Kidney (tissue), 14 donors: ENCODE measurements around the gene ZNF672. TPM values are rescaled to one million over a fixed set of nuclear protein-coding genes. Genes with fewer than 3 reads are reported as not detected.

Source experiments
- DNase-seq, 5 donors: peaks; one replicate each; pipeline ENCODE4 v3.0.0-alpha.2; 2013 to 2020
- FAIRE-seq: peaks from 2 replicates; lab custom pipeline; 2012; peaks lifted over from hg19 to GRCh38; lab: Jason Lieb, UNC
- H3K27ac ChIP-seq, 2 donors: one replicate each; pipeline ENCODE4 v1.7.0; 2013; ENCODE audit warnings: low read depth in 2 of 2, low read length in 2 of 2, inconsistent platforms in 1 of 2
- H3K27me3 ChIP-seq: one replicate; pipeline ENCODE4 v1.7.1; 2013; ENCODE audit warnings: low read length, inconsistent platforms; ENCODE audit not compliant: control insufficient read depth, insufficient read depth
- H3K36me3 ChIP-seq, 3 donors: one replicate each; pipeline versions ENCODE4 v1.7.0 to v1.7.1; 2013; ENCODE audit warnings: low read length in 3 of 3, control low read depth in 1 of 3, inconsistent platforms in 1 of 3; ENCODE audit not compliant: insufficient read depth in 3 of 3, control insufficient read depth in 2 of 3
- H3K4me1 ChIP-seq, 3 donors: one replicate each; pipeline versions ENCODE4 v1.7.0 to v1.7.1; 2013; ENCODE audit warnings: low read length in 3 of 3, inconsistent platforms in 1 of 3, low read depth in 1 of 3; ENCODE audit not compliant: control insufficient read depth in 2 of 3, insufficient read depth in 2 of 3
- H3K4me3 ChIP-seq, 3 donors: one replicate each; pipeline versions ENCODE4 v1.7.0 to v1.8.1; 2013; ENCODE audit warnings: low read length in 3 of 3, control low read depth in 1 of 3, inconsistent platforms in 1 of 3
- H3K9ac ChIP-seq, 3 donors: one replicate each; pipeline versions ENCODE4 v1.7.0 to v1.7.1; 2013; ENCODE audit warnings: low read length in 3 of 3, control low read depth in 1 of 3, inconsistent platforms in 1 of 3
- H3K9me3 ChIP-seq, 3 donors: one replicate each; pipeline versions ENCODE4 v1.7.0 to v1.7.1; 2013; ENCODE audit warnings: low read length in 3 of 3, control low read depth in 1 of 3, inconsistent platforms in 1 of 3; ENCODE audit not compliant: control insufficient read depth in 2 of 3, insufficient read depth in 1 of 3
- intact Hi-C: fragments of 100-400 bp; cut with DNase I; formaldehyde crosslinking; loops from one replicate; pipeline ENCODE4 v1.11.1; 2022
- polyA plus RNA-seq: library from polyadenylated mRNA; stranded (reverse); fragments of 350-450 nt; fragmentation: Illumina TruSeq; extraction: RNeasy Lipid Tissue Mini Kit (QIAGEN cat#74804); gene quantifications from one replicate; pipeline ENCODE4 v1.2.3, GENCODE V29; 2014; ENCODE audit warnings: low read depth, low replicate concordance; ENCODE audit not compliant: insufficient read depth
- total RNA-seq: library from RNA; stranded (reverse); fragmentation: NEBNext Ultra II Directional; extraction: Animal tissue kit (Norgen Biotek cat#: 25700); gene quantifications from one replicate; pipeline ENCODE4 v1.2.1, GENCODE V29; 2021
- TF ChIP-seq, protein P1 (sequence below): IDR thresholded peaks from 3 replicates; pipeline ENCODE4 v1.5.1; 2012; ENCODE audit warnings: mild to moderate bottlenecking, moderate library complexity, borderline replicate concordance; ENCODE audit not compliant: insufficient read depth; ENCODE audit errors: extremely low read depth
- donor health status: control.
- donor health status: control.
- donor health status: control.
- donor health status: control.
- donor health status: control.
- donor health status: DM: yes; HTN: yes; CAD: no.
- donor health status: Normal renal cell carcinoma (clear cell type).

The ZNF672 gene
- total and polyA plus RNA-seq, 2 donors from 2014 or later, result 25.0 to 28.6 TPM

DNA sequence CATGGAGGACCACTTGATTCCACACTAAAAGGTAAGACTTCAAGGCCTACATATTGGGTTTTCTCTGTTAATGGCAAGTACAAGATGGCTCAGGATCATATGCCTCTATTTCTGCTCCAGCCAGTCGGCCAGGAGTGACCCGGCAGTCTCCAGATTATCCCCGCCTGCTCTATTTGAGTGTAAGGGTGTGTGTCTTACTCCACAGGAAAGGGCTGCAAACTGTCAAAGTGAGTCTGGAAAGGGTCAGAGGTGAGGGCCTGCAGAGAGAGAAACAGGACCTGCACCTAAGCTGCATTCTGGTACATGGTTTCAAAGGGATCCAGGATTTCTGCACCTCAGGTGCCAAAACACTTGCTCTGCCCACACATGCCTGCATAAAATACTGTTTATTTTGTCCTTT, 11.6 kb downstream of the ZNF672 start:
- H3K36me3 ChIP-seq, result peaks cover 0 to 37% (median 27%) of the 10 kb centered on the region in 3 donors
- H3K27me3 ChIP-seq, result no peaks in the 10 kb centered on the region
- H3K27ac ChIP-seq, result no peak overlapping the region
- no peak for FAIRE-seq
- no peaks in the 10 kb centered on the region for H3K9me3 ChIP-seq
- H3K4me3 ChIP-seq, result no peak overlapping the region
- H3K9ac ChIP-seq, result no peak overlapping the region
- H3K4me1 ChIP-seq, result no peaks in the 10 kb centered on the region
- TF ChIP-seq, protein P1, sequence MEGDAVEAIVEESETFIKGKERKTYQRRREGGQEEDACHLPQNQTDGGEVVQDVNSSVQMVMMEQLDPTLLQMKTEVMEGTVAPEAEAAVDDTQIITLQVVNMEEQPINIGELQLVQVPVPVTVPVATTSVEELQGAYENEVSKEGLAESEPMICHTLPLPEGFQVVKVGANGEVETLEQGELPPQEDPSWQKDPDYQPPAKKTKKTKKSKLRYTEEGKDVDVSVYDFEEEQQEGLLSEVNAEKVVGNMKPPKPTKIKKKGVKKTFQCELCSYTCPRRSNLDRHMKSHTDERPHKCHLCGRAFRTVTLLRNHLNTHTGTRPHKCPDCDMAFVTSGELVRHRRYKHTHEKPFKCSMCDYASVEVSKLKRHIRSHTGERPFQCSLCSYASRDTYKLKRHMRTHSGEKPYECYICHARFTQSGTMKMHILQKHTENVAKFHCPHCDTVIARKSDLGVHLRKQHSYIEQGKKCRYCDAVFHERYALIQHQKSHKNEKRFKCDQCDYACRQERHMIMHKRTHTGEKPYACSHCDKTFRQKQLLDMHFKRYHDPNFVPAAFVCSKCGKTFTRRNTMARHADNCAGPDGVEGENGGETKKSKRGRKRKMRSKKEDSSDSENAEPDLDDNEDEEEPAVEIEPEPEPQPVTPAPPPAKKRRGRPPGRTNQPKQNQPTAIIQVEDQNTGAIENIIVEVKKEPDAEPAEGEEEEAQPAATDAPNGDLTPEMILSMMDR, result no peak
- intact Hi-C loops, result no loop called here
- DNase-seq, result peak in 2 of 5 donors; percentile 4 to 23

DNA sequence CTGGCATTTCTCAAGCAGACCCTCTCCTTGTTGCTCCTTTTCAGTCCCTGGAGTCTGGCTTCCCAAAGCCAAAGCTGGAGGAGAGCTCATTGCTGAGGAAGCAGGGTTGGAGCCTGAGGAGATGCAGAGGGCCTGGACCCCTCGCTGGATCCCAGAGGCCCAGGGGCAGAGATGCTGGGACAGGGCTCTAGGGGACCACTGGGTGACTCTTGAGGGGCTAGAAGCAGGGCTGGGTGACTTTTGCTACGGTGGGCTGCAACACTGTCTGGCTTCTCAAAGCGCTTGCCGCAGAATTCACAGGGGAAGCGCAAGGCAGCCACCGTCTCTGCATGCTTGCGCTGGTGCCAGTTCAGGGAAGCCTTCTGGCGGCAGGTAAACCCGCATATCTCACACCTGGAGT, 12.1 kb downstream of the ZNF672 start:
- Histone ChIP-seq H3K9me3 (no peaks in the 10 kb centered on the region), H3K9ac (no peak overlapping the region)
- no peak for FAIRE-seq

DNA sequence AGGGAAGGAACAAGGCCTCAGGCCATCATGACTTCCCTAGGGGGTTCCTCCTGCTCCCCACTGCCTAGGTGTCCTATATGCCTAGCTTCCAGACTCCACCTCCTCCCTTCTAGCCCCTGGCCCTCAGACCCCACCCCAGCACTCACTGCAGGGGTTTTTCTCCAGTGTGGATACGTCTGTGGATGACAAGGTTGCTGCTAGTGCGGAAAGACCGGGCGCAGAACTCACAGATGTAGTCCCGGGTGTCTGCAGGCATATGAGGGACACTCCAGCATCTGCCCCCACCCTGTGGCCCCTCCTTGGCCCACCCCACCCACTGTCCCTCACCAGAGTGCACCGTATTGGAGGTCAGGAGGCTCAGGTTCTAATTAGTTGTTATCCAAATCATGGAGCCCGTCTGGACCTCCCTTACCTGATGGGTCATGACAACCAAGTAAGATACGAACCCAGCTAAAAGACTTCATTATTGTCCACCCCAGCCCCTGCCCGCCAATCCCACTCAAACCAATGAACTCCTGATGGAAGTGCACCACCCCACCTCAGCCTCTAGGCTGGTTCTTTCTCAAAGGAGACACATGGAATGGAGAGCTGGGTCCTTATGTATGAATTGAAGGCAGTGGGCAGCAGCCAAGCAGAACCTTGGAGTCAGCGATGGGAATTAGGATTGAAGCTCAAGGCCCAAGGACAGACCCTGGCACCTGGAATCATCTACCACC, 12.7 kb downstream of the ZNF672 start:
- Histone ChIP-seq H3K9ac (no peak overlapping the region), H3K27ac (no peak overlapping the region), H3K4me3 (no peak overlapping the region), H3K27me3 (no peaks in the 10 kb centered on the region), H3K36me3 (peaks cover 0 to 30% (median 28%) of the 10 kb centered on the region in 3 donors), H3K9me3 (no peaks in the 10 kb centered on the region), H3K4me1 (no peaks in the 10 kb centered on the region)
- DNase-seq (peak in 1 of 5 donors; percentile 6), FAIRE-seq (no peak)
- intact Hi-C loops, result no loop called here
- TF ChIP-seq, protein P1, result no peak

More for the DNA sequence above, 12.1 kb downstream of the ZNF672 start:
- intact Hi-C loops, result no loop called here
- Histone ChIP-seq H3K27me3 (no peaks in the 10 kb centered on the region), H3K4me1 (no peaks in the 10 kb centered on the region), H3K4me3 (no peak overlapping the region), H3K36me3 (peaks cover 0 to 36% (median 30%) of the 10 kb centered on the region in 3 donors), H3K27ac (no peak overlapping the region)
- peak in 2 of 5 donors; percentile 7 to 23 for DNase-seq
- TF ChIP-seq, protein P1, result no peak
